ENCODE results near the gene SSX4B.
"Not testable (repeated sequence)": the region's sequence is repeated elsewhere in the genome, so short reads cannot be mapped to it uniquely, and the experiment has no call there.

Gene SSX4B

GRCh38 chrX:48411860-48412259, at the start of gene SSX4B:
Gene SSX4B, minus strand, starts transcription at chrX:48411960. Its CDS starts 588 bp downstream, at chrX:48411372.
- DNase-seq (ENCODE audit: low read depth in 2 of 2): not testable (repeated sequence)

- no peak for DNase-seq (ENCODE audit: low read depth in 2 of 2)
These were observed 48.8 kb upstream of the SSX4B start for GRCh38 chrX:48460606-48461005.

- no peak for DNase-seq (ENCODE audit: low read depth in 2 of 2)
These were observed 48.3 kb upstream of the SSX4B start for GRCh38 chrX:48460031-48460430.

- DNase-seq (ENCODE audit: low read depth in 2 of 2): no peak
These were observed 47.7 kb upstream of the SSX4B start for GRCh38 chrX:48459483-48459882.

GRCh38 chrX:48458711-48459110, 47.0 kb upstream of the SSX4B start:
- no peak for DNase-seq (ENCODE audit: low read depth in 2 of 2)

GRCh38 chrX:48456628-48457331, 45.0 kb upstream of the SSX4B start:
- DNase-seq (ENCODE audit: low read depth in 2 of 2): no peak

- DNase-seq (ENCODE audit: low read depth in 2 of 2): no peak
These were observed 39.9 kb upstream of the SSX4B start for GRCh38 chrX:48451708-48452107.

- DNase-seq (ENCODE audit: low read depth in 2 of 2): no peak
These were observed 38.3 kb upstream of the SSX4B start for GRCh38 chrX:48450076-48450475.

- not testable (repeated sequence) for DNase-seq (ENCODE audit: low read depth in 2 of 2)
These were observed 35.4 kb upstream of the SSX4B start for GRCh38 chrX:48447201-48447600.

GRCh38 chrX:48433713-48434112, 22.0 kb upstream of the SSX4B start:
- DNase-seq (ENCODE audit: low read depth in 2 of 2): not testable (repeated sequence)

GRCh38 chrX:48430166-48430565, 18.4 kb upstream of the SSX4B start:
- DNase-seq (ENCODE audit: low read depth in 2 of 2): not testable (repeated sequence)

GRCh38 chrX:48429606-48430005, 17.8 kb upstream of the SSX4B start:
- not testable (repeated sequence) for DNase-seq (ENCODE audit: low read depth in 2 of 2)

GRCh38 chrX:48427027-48427716, 15.4 kb upstream of the SSX4B start:
- DNase-seq (ENCODE audit: low read depth in 2 of 2): not testable (repeated sequence)

- DNase-seq (ENCODE audit: low read depth in 2 of 2): not testable (repeated sequence)
These were observed 13.9 kb downstream of the SSX4B start for GRCh38 chrX:48397825-48398224.

- DNase-seq (ENCODE audit: low read depth in 2 of 2): not testable (repeated sequence)
These were observed 14.8 kb downstream of the SSX4B start for GRCh38 chrX:48396931-48397330.

GRCh38 chrX:48383239-48383638, 28.5 kb downstream of the SSX4B start, which contains the start of gene SSX4:
Gene SSX4, plus strand, starts transcription at chrX:48383539. Its CDS starts 515 bp downstream, at chrX:48384054.
- not testable (repeated sequence) for DNase-seq (ENCODE audit: low read depth in 2 of 2)

- not testable (repeated sequence) for DNase-seq (ENCODE audit: low read depth in 2 of 2)
These were observed 41.4 kb downstream of the SSX4B start for GRCh38 chrX:48370408-48370807.

GRCh38 chrX:48367717-48368408, 43.9 kb downstream of the SSX4B start:
- DNase-seq (ENCODE audit: low read depth in 2 of 2): not testable (repeated sequence)

GRCh38 chrX:48359281-48359680, 52.5 kb downstream of the SSX4B start:
- DNase-seq (ENCODE audit: low read depth in 2 of 2): not testable (repeated sequence)

- no peak for DNase-seq (ENCODE audit: low read depth in 2 of 2)
These were observed 54.1 kb downstream of the SSX4B start for GRCh38 chrX:48357681-48358080.

GRCh38 chrX:48356315-48357094, 55.3 kb downstream of the SSX4B start, which contains the start of gene SSX3:
Gene SSX3, minus strand, starts transcription at chrX:48356703. Its CDS starts 1,454 bp downstream, at chrX:48355249.
- DNase-seq (ENCODE audit: low read depth in 2 of 2): not testable (repeated sequence)
